ENCODE data around the gene ARID4B. TPM values are rescaled to one million over a fixed set of nuclear protein-coding genes. Genes with fewer than 3 reads are reported as not detected.

ARID4B gene
- total RNA-seq, 4 donors from 2014 or later = 26.7 to 49.2 (median 39.1) TPM

DNA sequence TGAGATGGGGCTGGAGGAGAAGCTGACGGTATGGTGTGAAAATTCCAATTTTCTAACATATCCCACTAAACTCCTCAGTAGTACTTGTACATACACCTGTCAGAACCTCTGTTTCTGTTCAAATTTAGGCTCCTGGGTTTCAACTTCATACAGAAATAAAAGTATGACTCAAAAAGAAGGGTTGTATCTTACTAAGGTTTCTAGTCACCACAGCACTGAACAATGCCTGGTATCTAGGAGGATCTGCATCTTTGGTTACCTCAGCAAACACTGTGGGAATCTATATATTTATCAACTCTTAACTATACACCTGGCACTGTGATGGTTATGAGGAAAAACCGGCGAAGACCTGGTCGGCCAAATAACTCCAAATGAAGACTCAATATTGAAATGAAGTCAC lies 180.7 kb downstream of the ARID4B start:
- Histone ChIP-seq H3K27ac (no peak overlapping the region), H3K4me1 (no peaks in the 10 kb centered on the region), H3K9me3 (no peaks in the 10 kb centered on the region), H3K27me3 (no peaks in the 10 kb centered on the region), H3K36me3 (peaks cover 0 to 100% of the 10 kb centered on the region in 2 donors), H3K4me3 (no peak overlapping the region)
- no peak for ATAC-seq
- WGBS, 2 donors (ENCODE audit: low coverage in 1 of 2) = 86 to 93% methylated on average over 4 of the region's 4 CpGs
- no peak for TF ChIP-seq EP300 (IDR thresholded peaks at IDR 0.05)
- TF ChIP-seq, protein P1, sequence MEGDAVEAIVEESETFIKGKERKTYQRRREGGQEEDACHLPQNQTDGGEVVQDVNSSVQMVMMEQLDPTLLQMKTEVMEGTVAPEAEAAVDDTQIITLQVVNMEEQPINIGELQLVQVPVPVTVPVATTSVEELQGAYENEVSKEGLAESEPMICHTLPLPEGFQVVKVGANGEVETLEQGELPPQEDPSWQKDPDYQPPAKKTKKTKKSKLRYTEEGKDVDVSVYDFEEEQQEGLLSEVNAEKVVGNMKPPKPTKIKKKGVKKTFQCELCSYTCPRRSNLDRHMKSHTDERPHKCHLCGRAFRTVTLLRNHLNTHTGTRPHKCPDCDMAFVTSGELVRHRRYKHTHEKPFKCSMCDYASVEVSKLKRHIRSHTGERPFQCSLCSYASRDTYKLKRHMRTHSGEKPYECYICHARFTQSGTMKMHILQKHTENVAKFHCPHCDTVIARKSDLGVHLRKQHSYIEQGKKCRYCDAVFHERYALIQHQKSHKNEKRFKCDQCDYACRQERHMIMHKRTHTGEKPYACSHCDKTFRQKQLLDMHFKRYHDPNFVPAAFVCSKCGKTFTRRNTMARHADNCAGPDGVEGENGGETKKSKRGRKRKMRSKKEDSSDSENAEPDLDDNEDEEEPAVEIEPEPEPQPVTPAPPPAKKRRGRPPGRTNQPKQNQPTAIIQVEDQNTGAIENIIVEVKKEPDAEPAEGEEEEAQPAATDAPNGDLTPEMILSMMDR (IDR thresholded peaks at IDR 0.05) = no peak
- no peak for TF ChIP-seq POLR2A (IDR thresholded peaks at IDR 0.05)
- no peak for TF ChIP-seq POLR2AphosphoS5 (IDR thresholded peaks at IDR 0.05)

DNA sequence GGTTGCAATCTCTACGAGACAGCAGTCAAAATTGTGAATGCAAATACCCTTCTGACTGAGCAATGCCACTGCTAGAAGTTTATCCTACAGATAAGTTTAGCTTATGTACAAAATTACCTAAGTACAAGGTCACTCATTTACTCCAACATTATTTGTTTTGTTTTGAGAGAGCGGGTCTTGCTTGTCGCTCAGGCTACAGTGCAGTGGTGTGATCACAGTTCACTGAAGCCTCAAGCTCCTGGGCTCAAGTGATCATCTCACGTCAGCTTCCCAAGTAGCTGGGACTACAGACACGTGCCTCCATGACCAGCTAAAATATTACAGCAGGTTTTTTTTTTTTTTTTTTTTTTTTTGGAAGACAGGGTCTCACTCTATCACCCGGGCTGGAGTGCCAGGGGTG lies 182.3 kb downstream of the ARID4B start:
- TF ChIP-seq EP300 (IDR thresholded peaks at IDR 0.05) (no peak), POLR2AphosphoS5 (IDR thresholded peaks at IDR 0.05) (no peak), POLR2A (IDR thresholded peaks at IDR 0.05) (no peak)
- TF ChIP-seq, protein P1 (IDR thresholded peaks at IDR 0.05) = no peak
- H3K36me3 ChIP-seq = peaks cover 0 to 100% of the 10 kb centered on the region in 2 donors
- H3K4me1 ChIP-seq = no peaks in the 10 kb centered on the region
- no peaks in the 10 kb centered on the region for H3K9me3 ChIP-seq
- ATAC-seq = no peak
- H3K27ac ChIP-seq = no peak overlapping the region
- H3K4me3 ChIP-seq = no peak overlapping the region
- H3K27me3 ChIP-seq = no peaks in the 10 kb centered on the region
- 92 to 100% methylated on average over 5 to 6 of the region's 6 CpGs for WGBS, 2 donors (ENCODE audit: low coverage in 1 of 2)

DNA sequence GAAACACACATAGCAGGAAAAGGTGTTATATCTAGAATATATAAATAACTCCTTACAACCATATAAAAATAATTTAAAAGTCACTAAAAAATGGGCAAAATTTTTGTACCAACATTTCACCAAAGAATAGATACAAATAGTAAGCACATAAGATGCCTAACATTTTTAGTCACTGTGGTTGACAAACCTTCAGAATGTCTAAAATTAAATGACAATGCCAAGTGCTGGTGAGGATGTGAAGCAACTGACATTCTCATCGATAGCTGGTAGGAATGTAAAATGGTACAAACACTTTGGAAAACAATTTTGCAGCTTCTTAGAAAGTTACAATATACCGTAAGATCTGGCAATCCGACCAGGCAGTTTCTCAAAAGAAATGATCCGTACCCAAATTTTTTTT lies 185.0 kb downstream of the ARID4B start:
- no peaks in the 10 kb centered on the region for H3K9me3 ChIP-seq
- 74 to 86% methylated on average over 3 to 4 of the region's 4 CpGs for WGBS, 2 donors (ENCODE audit: low coverage in 1 of 2)
- TF ChIP-seq POLR2AphosphoS5 (IDR thresholded peaks at IDR 0.05) (no peak), POLR2A (IDR thresholded peaks at IDR 0.05) (no peak), EP300 (IDR thresholded peaks at IDR 0.05) (no peak)
- TF ChIP-seq, protein P1 (IDR thresholded peaks at IDR 0.05) = no peak
- peaks cover 0 to 98% of the 10 kb centered on the region in 2 donors for H3K36me3 ChIP-seq
- H3K4me3 ChIP-seq = no peak overlapping the region
- H3K4me1 ChIP-seq = no peaks in the 10 kb centered on the region
- H3K27ac ChIP-seq = no peak overlapping the region
- ATAC-seq = no peak
- H3K27me3 ChIP-seq = no peaks in the 10 kb centered on the region

DNA sequence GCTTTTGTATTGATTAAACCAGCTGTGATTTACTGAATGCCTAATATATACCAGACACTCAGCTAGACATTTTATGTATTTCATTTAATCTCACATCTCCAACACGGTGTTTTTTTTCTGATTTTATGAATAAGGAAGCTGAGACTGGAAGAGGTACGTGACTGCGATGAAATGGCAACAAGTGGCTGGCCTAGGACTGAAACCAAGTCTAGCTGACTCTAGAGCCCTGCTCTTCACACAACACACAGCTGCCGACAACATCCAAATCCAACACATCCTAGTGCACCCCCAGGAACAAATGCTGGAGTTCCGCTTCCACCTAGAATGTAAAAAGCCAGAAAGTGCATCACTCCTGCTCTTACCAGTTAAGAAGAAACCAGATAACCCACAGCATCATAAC lies 188.7 kb downstream of the ARID4B start:
- H3K4me1 ChIP-seq = no peaks in the 10 kb centered on the region
- 89 to 90% methylated on average over 5 of the region's 5 CpGs for WGBS, 2 donors (ENCODE audit: low coverage in 1 of 2)
- H3K27ac ChIP-seq = no peak overlapping the region
- TF ChIP-seq POLR2A (IDR thresholded peaks at IDR 0.05) = no peak
- TF ChIP-seq EP300 (IDR thresholded peaks at IDR 0.05) = no peak
- TF ChIP-seq, protein P1 (IDR thresholded peaks at IDR 0.05) = no peak
- TF ChIP-seq POLR2AphosphoS5 (IDR thresholded peaks at IDR 0.05) = no peak
- peaks cover 0 to 98% of the 10 kb centered on the region in 2 donors for H3K36me3 ChIP-seq
- H3K27me3 ChIP-seq = no peaks in the 10 kb centered on the region
- no peaks in the 10 kb centered on the region for H3K9me3 ChIP-seq
- ATAC-seq = no peak
- H3K4me3 ChIP-seq = no peak overlapping the region

DNA sequence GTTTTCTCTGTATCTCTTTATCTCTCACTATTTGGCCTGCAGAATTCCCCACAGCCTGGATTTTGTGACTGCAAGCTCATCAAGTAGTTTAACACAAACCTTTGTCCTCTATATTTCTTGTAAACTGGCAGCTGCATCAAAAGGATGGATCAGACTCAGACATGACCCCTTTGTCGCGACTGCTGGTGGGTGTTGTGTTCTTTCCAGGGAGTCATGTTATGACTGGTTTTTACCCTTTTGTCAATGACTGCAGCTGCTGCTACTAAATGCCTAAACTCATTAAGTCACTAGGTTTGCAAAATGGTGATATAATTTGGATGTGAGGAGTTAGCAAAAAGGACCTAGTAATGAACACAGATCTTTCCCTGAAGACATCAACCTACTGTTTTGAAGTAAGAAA lies 189.2 kb downstream of the ARID4B start:
- no peaks in the 10 kb centered on the region for H3K9me3 ChIP-seq
- H3K4me3 ChIP-seq = no peak overlapping the region
- H3K36me3 ChIP-seq = peaks cover 0 to 98% of the 10 kb centered on the region in 2 donors
- WGBS, 2 donors (ENCODE audit: low coverage in 1 of 2) = 80 to 81% methylated on average over 1 to 2 of the region's 2 CpGs
- TF ChIP-seq POLR2A (IDR thresholded peaks at IDR 0.05) (no peak), POLR2AphosphoS5 (IDR thresholded peaks at IDR 0.05) (no peak), EP300 (IDR thresholded peaks at IDR 0.05) (no peak)
- TF ChIP-seq, protein P1 (IDR thresholded peaks at IDR 0.05) = no peak
- no peaks in the 10 kb centered on the region for H3K4me1 ChIP-seq
- H3K27ac ChIP-seq = no peak overlapping the region
- no peak for ATAC-seq
- no peaks in the 10 kb centered on the region for H3K27me3 ChIP-seq

All from gastroesophageal sphincter (tissue), 4 donors.